NCI-H2029 treated with DMSO at 0.1 percent for 48 hours (cell line): Measurements from ENCODE around the gene ZNF12.

ENCODE experiments used
- DNase-seq: peaks from one replicate; lab custom pipeline; 2025; lab: John Stamatoyannopoulos, UW

ZNF12 gene

GRCh38 chr7:6647541-6647940, 59.2 kb downstream of the ZNF12 start:
- DNase-seq: no peak

- DNase-seq: no peak
These were observed 59.7 kb downstream of the ZNF12 start for GRCh38 chr7:6647080-6647479.

GRCh38 chr7:6646465-6646864, 60.3 kb downstream of the ZNF12 start:
- no peak for DNase-seq

- no peak for DNase-seq
These were observed 62.0 kb downstream of the ZNF12 start for GRCh38 chr7:6644728-6645127.

GRCh38 chr7:6643915-6644625, 62.7 kb downstream of the ZNF12 start:
- no peak for DNase-seq

GRCh38 chr7:6642861-6643640, 63.7 kb downstream of the ZNF12 start:
- DNase-seq: no peak

GRCh38 chr7:6642239-6642839, 64.4 kb downstream of the ZNF12 start:
- DNase-seq: no peak

GRCh38 chr7:6641305-6642035, 65.3 kb downstream of the ZNF12 start:
- DNase-seq: no peak

- no peak for DNase-seq
These were observed 66.5 kb downstream of the ZNF12 start for GRCh38 chr7:6640246-6640721.

GRCh38 chr7:6639627-6640026, 67.1 kb downstream of the ZNF12 start:
- no peak for DNase-seq

GRCh38 chr7:6639032-6639431, 67.7 kb downstream of the ZNF12 start:
- no peak for DNase-seq
